GM18868 (cell line): ENCODE data around the gene SIL1.
"Not testable (repeated sequence)": the region's sequence is repeated elsewhere in the genome, so short reads cannot be mapped to it uniquely, and the experiment has no call there.

Source experiments
- ATAC-seq: cut with Tn5 transposase; IDR thresholded peaks from one replicate; pipeline ENCODE4 v1.9.1; 2021; ENCODE audit warnings: mild to moderate bottlenecking, moderate library complexity; ENCODE audit not compliant: unreplicated experiment

SIL1 gene

GRCh38 chr5:139076111-139076510 is 122.1 kb downstream of the SIL1 start:
- ATAC-seq, result no peak

DNA sequence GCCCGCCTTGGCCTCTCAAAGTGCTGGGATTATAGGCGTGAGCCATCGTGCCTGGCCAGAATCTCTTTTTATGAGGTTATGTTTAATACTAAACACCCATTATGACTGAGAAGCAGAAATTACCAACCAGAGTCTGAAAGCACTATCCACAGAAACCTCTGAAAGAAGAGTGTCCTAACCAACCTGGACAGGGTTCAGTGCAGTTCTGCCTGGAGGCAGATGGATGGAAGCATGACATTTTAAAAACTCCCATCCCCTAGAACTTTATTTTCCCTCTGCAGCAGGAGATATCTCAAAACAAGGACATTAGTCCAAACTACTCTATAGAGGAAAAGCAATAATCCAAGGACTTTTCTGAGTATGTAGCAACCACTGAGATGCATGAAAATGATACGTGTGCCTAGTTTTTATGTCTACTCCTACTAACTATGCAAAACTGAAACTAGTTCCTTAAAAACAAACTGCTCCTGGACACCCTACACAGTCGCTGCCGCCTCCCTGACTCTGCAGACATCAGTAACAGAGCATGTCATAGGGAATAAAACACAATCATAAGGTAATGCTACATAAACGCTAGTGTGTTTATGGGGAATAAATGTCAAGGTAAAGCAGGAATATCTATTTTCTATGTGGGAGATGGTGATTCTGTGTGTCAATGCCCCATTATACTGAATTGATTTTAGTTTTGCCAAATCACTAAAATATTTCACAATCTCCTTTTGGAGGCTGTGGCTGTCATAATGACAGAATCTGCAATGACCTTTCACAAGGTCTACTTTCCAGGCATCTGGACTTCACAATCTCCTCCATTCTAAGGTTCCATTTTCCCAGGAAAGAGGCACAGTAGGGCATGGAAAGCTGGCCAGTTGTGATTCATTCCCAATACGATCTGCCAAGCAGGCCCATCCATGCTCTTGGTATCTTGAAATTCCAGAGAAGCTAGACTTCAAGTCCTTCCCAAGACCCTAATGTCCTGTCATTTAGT is 122.8 kb downstream of the SIL1 start:
- ATAC-seq, result no peak

- ATAC-seq, result not testable (repeated sequence)
These were observed 124.2 kb downstream of the SIL1 start for GRCh38 chr5:139073956-139074355.

DNA sequence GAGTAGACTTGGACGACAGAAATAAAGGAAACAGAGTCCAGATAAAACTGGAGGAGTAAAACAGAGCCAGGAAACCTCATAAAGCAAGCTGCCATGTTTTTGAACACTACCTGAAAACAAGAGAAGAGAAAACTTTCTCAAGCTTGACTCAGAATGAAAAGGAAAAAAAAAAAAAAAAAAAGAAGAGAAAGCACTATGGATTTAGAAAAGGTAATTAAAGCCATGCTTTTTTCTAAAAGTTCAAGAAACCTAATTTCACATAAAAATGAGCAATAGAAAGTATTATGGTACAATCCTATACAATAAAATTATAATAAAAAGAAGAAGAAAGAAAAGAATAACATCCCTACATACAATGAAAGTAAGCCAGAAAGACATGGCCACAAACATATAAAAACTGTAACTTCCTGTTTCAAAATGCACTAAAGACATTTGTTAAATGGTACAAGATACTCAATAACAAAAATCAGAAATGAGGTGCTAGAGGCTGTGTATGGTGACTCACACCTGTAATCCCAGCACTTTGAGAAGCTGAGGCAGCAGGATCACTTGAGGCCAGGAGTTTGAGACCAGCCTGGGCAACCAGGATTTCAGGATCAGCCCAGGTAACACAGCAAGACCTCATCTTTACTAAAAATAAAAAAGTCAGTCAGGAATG is 129.5 kb downstream of the SIL1 start:
- ATAC-seq, result no peak

- ATAC-seq, result no peak
These were observed 130.1 kb downstream of the SIL1 start for GRCh38 chr5:139068060-139068459.

GRCh38 chr5:139065306-139065705 is 132.9 kb downstream of the SIL1 start:
- ATAC-seq, result no peak

DNA sequence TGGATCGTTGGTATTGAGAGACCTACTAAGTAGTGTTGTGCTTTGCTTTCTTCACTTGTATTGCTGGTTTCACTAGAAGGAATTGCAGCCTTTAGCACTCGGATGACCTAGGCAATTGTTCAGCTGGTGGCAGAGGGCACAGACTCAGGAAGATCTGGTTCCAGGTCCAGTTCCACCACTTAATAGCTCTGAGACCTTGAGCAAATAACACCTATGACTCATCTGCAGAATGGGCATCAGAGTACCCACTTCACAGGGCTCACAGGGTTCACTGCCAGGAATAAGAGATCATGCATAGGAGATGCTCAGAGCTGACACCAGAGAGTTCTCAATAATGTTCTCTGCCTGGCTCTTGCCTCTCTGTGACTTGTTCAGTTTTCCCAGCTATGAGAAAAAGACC is 133.6 kb downstream of the SIL1 start:
- ATAC-seq, result no peak

DNA sequence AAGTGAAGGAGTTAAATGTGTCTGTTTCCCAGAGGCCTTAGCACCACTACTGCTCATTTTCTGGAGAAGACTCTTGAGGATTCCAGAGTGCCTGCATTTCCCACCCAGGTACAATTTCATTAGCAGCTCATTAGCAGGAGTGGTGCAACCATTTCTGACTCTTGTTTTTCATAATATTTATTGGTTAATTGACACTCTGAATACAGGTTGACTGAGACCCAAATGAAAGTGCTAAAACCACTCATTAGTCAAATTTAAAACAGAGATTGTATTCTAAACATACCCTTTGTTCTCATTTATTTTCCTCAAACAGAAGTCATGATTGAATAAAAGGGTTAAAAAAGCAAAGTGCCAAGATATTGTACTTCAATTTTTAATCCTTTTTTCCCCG is 134.5 kb downstream of the SIL1 start:
- ATAC-seq, result no peak

- ATAC-seq, result no peak
These were observed 135.1 kb downstream of the SIL1 start for GRCh38 chr5:139062910-139063663.

DNA sequence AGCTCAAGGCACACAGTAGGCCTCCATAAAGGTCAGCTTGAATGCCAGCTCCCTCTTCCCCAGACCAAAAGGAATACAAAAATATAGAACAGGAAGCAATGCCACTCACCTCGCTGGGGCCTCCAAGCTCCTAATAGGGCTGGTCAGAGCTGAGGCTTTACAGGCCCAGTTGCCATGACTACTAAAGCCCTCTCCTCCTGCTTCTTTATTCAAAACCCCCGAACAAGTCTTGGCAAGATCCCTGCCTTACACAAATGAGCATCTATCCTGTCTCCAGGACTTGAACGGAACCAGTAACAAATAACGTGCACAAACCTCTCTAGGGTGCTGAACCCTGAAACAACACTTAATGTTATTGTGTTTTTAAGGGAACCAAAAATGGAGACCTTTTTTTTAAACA is 136.3 kb downstream of the SIL1 start:
- ATAC-seq, result no peak

- no peak for ATAC-seq
These were observed 136.9 kb downstream of the SIL1 start for GRCh38 chr5:139061274-139061673.

DNA sequence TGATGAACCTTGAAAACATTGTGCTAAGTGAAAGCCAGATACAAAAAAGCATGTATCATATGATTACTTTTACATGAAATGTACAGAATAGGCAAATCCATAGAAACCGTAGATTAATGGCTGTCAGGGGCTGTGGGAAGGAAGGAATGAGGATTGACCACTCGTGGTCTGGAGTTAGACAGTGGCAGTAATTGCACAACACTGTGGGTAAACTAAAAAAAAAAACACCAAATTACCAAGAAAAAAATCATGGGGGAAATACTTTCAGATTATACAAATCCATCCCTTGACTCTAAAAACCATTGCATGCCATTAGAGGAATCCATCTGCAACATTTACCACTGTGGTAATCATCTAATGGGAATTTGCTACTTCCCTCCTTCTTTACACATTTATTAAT is 140.0 kb downstream of the SIL1 start:
- no peak for ATAC-seq

- not testable (repeated sequence) for ATAC-seq
These were observed 140.9 kb downstream of the SIL1 start for GRCh38 chr5:139057045-139057939.

DNA sequence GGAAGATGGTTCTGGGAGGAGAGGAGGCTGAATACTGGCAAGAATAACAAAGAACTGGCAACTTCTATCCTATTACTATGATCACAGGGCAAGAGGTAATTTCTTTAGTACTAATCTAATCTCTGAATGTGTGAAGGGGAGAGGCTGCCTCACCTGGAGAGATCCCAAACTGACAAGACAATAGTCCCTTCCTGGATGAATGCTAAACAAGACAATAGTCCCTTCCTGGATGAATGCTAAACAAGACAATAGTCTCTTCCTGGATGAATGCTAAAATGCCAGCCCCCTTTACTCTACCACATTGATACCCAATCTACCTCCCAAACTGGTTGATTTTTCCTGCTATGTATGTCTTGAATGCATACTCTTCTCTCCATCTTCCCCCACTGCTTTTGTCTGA is 145.2 kb downstream of the SIL1 start:
- ATAC-seq, result no peak

- no peak for ATAC-seq
These were observed 146.8 kb downstream of the SIL1 start for GRCh38 chr5:139051392-139051791.

DNA sequence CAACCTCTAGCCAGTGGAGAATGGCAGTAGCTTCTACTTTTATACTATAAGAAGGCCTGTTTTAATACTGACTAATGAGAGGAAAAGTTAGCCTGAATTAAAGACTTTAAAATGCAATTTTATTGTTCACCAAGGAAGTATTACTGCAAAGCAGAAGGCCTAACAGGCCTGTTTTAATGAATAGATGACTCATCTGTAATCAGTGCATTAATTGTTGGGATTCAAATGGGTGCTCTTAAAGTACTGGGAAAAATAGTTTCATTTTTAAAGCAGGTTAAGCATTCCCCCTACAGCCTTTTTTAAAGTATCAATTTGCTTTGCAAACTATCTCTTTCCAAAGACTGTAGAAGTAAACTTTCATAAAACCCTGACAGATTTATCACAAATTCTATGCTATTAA is 147.7 kb downstream of the SIL1 start:
- ATAC-seq, result no peak

DNA sequence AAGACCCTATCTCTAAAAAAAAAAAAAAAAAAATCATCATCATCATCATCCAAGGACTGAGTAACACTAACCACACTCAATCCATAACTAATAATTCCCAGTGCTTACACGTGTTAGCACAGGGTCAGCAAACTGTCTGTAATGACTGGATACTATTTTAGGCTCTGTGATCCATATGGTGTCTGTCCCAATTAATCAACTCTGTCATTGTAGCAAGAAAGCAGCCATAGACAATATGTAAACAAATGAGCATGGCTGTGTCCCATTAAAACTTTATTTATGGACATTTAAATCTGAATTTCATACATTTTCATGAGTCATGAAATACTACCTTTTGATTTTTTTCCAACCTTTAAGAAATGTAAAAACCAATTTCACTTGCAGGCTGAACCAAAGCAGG is 148.4 kb downstream of the SIL1 start:
- ATAC-seq, result no peak

- ATAC-seq, result no peak
These were observed 151.6 kb downstream of the SIL1 start for GRCh38 chr5:139046551-139046950.

DNA sequence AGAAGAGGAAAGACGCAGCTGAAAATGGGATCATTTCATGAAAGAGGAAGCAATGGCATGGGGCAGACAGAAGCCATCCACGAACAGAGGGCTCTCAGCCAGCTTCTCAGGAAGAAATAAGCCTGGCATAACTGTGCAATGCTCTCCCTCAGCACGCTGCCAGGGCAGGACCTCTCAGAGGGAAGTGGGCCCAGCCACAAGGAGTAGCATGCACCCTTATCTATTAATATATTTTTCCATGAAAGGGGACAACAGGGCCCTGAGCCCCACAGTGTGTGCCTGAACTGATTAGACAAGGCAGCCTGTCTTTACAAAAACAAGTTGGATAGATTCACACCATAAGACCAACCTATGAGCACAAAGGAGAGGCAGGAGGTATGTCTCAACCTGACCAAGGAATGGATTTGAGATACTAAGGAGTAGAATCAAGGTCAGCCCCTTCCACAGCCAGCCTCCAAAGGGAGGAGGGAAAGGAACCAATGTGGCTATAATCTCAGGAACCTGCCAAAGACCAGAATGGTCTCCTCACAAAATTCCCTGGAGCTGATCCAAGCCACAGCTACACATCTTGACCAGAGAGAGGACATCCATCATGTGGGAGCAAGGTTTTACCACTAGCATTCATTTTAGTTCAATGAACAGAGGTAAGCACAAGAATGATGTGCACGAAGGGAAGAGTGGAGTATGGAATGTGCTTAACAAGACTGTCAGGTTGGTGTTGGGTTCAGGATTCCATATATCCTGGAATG is 154.8 kb downstream of the SIL1 start:
- ATAC-seq, result no peak

- ATAC-seq, result no peak
These were observed 158.1 kb downstream of the SIL1 start for GRCh38 chr5:139040081-139040480.
